Frontal cortex (tissue), 4 donors: ENCODE measurements around the gene RBM39. TPM values are rescaled to one million over a fixed set of nuclear protein-coding genes. Genes with fewer than 3 reads are reported as not detected.
"Not testable (repeated sequence)": the region's sequence is repeated elsewhere in the genome, so short reads cannot be mapped to it uniquely, and the experiment has no call there.

Source experiments
- DNase-seq, 2 donors: peaks; one replicate each; pipeline ENCODE4 v3.0.0; 2012; ENCODE audit warnings: low spot score in 2 of 2
- FAIRE-seq: peaks from 2 replicates; lab custom pipeline; 2012; peaks lifted over from hg19 to GRCh38; lab: Jason Lieb, UNC
- total RNA-seq: library from RNA; depleted of rRNA; stranded (reverse); fragments of >200 nt; gene quantifications from one replicate; pipeline ENCODE4 v1.2.3, GENCODE V29; 2014
- donor health status: control.
- donor health status: control.
- donor health status: control.

RBM39 gene
- total RNA-seq, 1 donor from 2014 or later = 450 TPM

GRCh38 chr20:35757098-35757705 is 15.1 kb upstream of the RBM39 start:
- no peak for DNase-seq
- no peak for FAIRE-seq

GRCh38 chr20:35756404-35756803 is 14.3 kb upstream of the RBM39 start:
- FAIRE-seq (no peak), DNase-seq (no peak)

- DNase-seq (no peak), FAIRE-seq (no peak)
Measured at GRCh38 chr20:35750611-35751010, 8.6 kb upstream of the RBM39 start.

GRCh38 chr20:35744492-35744841 is 2.4 kb upstream of the RBM39 start:
- not testable (repeated sequence) for FAIRE-seq, DNase-seq

GRCh38 chr20:35743693-35744491 is 1.8 kb upstream of the RBM39 start:
- FAIRE-seq (no peak), DNase-seq (no peak)

GRCh38 chr20:35742741-35743523 is 872 bp upstream of the RBM39 start:
- FAIRE-seq = no peak
- DNase-seq = peak in 1 of 2 donors; percentile 25

- no peak for DNase-seq
Measured at GRCh38 chr20:35739294-35740163, 2.5 kb downstream of the RBM39 start.

GRCh38 chr20:35738410-35739179 is 3.5 kb downstream of the RBM39 start:
- FAIRE-seq (no peak), DNase-seq (no peak)

More at GRCh38 chr20:35739294-35740163, 2.5 kb downstream of the RBM39 start:
- FAIRE-seq = no peak

- no peak for FAIRE-seq
Measured at GRCh38 chr20:35737865-35738333, 4.2 kb downstream of the RBM39 start.

GRCh38 chr20:35735826-35736470 is 6.1 kb downstream of the RBM39 start:
- DNase-seq (no peak), FAIRE-seq (no peak)

More at GRCh38 chr20:35737865-35738333, 4.2 kb downstream of the RBM39 start:
- DNase-seq = no peak

- no peak for FAIRE-seq
Measured at GRCh38 chr20:35734777-35735649, 7.0 kb downstream of the RBM39 start.

GRCh38 chr20:35734374-35734773 is 7.7 kb downstream of the RBM39 start:
- FAIRE-seq = no peak
- DNase-seq = no peak

More at GRCh38 chr20:35734777-35735649, 7.0 kb downstream of the RBM39 start:
- no peak for DNase-seq

- DNase-seq (no peak), FAIRE-seq (no peak)
Measured at GRCh38 chr20:35732644-35732982, 9.4 kb downstream of the RBM39 start.

GRCh38 chr20:35731862-35732643 is 10.0 kb downstream of the RBM39 start:
- FAIRE-seq = no peak
- DNase-seq = no peak

GRCh38 chr20:35731469-35731788 is 10.6 kb downstream of the RBM39 start:
- DNase-seq (no peak), FAIRE-seq (no peak)

GRCh38 chr20:35730583-35731468 is 11.2 kb downstream of the RBM39 start:
- no peak for FAIRE-seq
- DNase-seq = no peak
